ENCODE results near the gene STAT3. TPM values are rescaled to one million over a fixed set of nuclear protein-coding genes. Genes with fewer than 3 reads are reported as not detected.
"Not testable (repeated sequence)": the region's sequence is repeated elsewhere in the genome, so short reads cannot be mapped to it uniquely, and the experiment has no call there.

The STAT3 gene
- total RNA-seq, 1 experiment from 2014 or later, result 115 TPM

DNA sequence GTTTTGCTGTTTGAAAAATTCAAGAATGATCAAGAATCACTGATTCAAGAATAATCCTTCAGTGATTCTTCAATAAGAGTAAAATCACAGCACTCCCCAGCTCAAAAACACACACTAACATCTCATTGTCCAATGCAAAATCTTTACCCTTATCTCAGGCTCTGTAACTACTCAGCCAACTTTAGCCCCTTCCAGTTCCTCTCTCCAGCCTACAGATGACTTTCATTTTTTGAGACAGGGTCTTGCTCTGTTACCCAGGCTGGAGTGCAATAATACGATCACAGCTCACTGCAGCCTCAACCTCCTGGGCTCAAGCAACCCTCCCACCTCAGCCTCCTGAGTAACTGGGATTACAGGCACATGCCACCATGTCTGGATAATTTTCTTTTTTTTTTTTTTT is 25.0 kb downstream of the STAT3 start:
- ChIA-PET CTCF (no interaction called here), POLR2A (interaction anchor here (1.5 kb wide), 1 partner anchor 34 kb away, joined by 4 read pairs; no protein-coding TSS in a partner anchor)
- H3K36me3 Mint-ChIP-seq (ENCODE audit: insufficient read depth, unreplicated experiment), result peaks cover 38% of the 10 kb centered on the region
- H3K9me3 Mint-ChIP-seq (ENCODE audit: unreplicated experiment), result no peaks in the 10 kb centered on the region
- no peak overlapping the region for H3K4me3 Mint-ChIP-seq (ENCODE audit: unreplicated experiment)
- no peaks in the 10 kb centered on the region for H3K27me3 Mint-ChIP-seq (ENCODE audit: insufficient read depth, unreplicated experiment)
- H3K4me1 Mint-ChIP-seq (ENCODE audit: insufficient read depth, unreplicated experiment), result peaks cover 49% of the 10 kb centered on the region
- no TSS peak for BruUV-seq (replicated peaks)
- TF ChIP-seq CTCF (IDR thresholded peaks at IDR 0.05; ENCODE audit: unreplicated experiment), result no peak
- intact Hi-C loops (cut with micrococcal nuclease), result no loop called here
- peak overlapping the region; percentile 63 for H3K27ac Mint-ChIP-seq (ENCODE audit: low read depth, unreplicated experiment)
- no peak for DNase-seq (ENCODE audit: unreplicated experiment)

- POLR2A ChIA-PET, result no interaction called here
- intact Hi-C loops (cut with micrococcal nuclease), result no loop called here
- CTCF ChIA-PET, result interaction anchor here (0.6 to 1.0 kb wide), 6 partner anchors 8 to 127 kb away, joined by 3 to 7 read pairs (median 4); no protein-coding TSS in a partner anchor
- DNase-seq (ENCODE audit: unreplicated experiment), result no peak
- BruUV-seq (replicated peaks), result no TSS peak
- peak overlapping the region; percentile 51 for H3K27ac Mint-ChIP-seq (ENCODE audit: low read depth, unreplicated experiment)
- H3K27me3 Mint-ChIP-seq (ENCODE audit: insufficient read depth, unreplicated experiment), result no peaks in the 10 kb centered on the region
- TF ChIP-seq CTCF (IDR thresholded peaks at IDR 0.05; ENCODE audit: unreplicated experiment), result no peak
- no peak overlapping the region for H3K4me3 Mint-ChIP-seq (ENCODE audit: unreplicated experiment)
- H3K36me3 Mint-ChIP-seq (ENCODE audit: insufficient read depth, unreplicated experiment), result peaks cover 35% of the 10 kb centered on the region
- H3K4me1 Mint-ChIP-seq (ENCODE audit: insufficient read depth, unreplicated experiment), result peaks cover 45% of the 10 kb centered on the region
- no peaks in the 10 kb centered on the region for H3K9me3 Mint-ChIP-seq (ENCODE audit: unreplicated experiment)
These were observed 25.8 kb downstream of the STAT3 start for GRCh38 chr17:42362245-42362961.

DNA sequence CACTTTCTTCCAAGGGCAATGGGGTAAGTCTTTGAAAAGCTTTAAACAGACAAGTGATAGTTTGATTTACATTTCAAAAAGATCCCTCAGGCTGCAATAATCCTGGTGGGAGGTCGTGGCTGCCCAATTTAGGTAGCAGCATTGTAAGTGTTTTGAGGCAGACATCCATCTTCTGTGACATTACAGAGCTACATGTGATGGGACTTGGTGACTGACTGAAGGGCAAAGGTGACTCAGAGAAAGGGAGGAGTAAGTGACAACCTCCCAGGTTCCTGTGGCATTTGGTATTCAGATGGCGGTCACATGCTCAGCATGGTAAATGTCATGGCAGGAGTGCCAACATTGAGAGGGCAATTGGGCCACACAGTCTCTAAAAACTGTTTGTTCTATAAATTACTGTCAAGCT is 26.5 kb downstream of the STAT3 start:
- Mint-ChIP-seq H3K36me3 (ENCODE audit: insufficient read depth, unreplicated experiment) (peaks cover 31% of the 10 kb centered on the region), H3K27me3 (ENCODE audit: insufficient read depth, unreplicated experiment) (no peaks in the 10 kb centered on the region)
- POLR2A ChIA-PET, result interaction anchor here (0.6 kb wide), 1 partner anchor 442 kb away, joined by 3 read pairs; no protein-coding TSS in a partner anchor

GRCh38 chr17:42360388-42360787 is 27.9 kb downstream of the STAT3 start:
- intact Hi-C loops (cut with micrococcal nuclease); H3K9me3 Mint-ChIP-seq (ENCODE audit: unreplicated experiment); BruUV-seq (replicated peaks); H3K4me3 Mint-ChIP-seq (ENCODE audit: unreplicated experiment); H3K27ac Mint-ChIP-seq (ENCODE audit: low read depth, unreplicated experiment); POLR2A ChIA-PET; H3K27me3 Mint-ChIP-seq (ENCODE audit: insufficient read depth, unreplicated experiment): not testable (repeated sequence)
- CTCF ChIA-PET, result interaction anchor here (0.7 to 0.8 kb wide), 2 partner anchors 38 to 48 kb away, joined by 3 read pairs; no protein-coding TSS in a partner anchor
- H3K36me3 Mint-ChIP-seq (ENCODE audit: insufficient read depth, unreplicated experiment), result peaks cover 29% of the 10 kb centered on the region
- peak; percentile 51 for DNase-seq (ENCODE audit: unreplicated experiment)
- peaks cover 28% of the 10 kb centered on the region for H3K4me1 Mint-ChIP-seq (ENCODE audit: insufficient read depth, unreplicated experiment)

More for the DNA sequence above, 26.5 kb downstream of the STAT3 start:
- intact Hi-C loops (cut with micrococcal nuclease), result no loop called here
- BruUV-seq (replicated peaks), result no TSS peak
- no peak for DNase-seq (ENCODE audit: unreplicated experiment)
- CTCF ChIA-PET, result interaction anchor here (0.6 to 1.0 kb wide), 6 partner anchors 9 to 127 kb away, joined by 3 to 7 read pairs (median 4); no protein-coding TSS in a partner anchor
- Mint-ChIP-seq H3K4me3 (ENCODE audit: unreplicated experiment) (no peak overlapping the region), H3K9me3 (ENCODE audit: unreplicated experiment) (no peaks in the 10 kb centered on the region), H3K27ac (ENCODE audit: low read depth, unreplicated experiment) (peak overlapping the region; percentile 51), H3K4me1 (ENCODE audit: insufficient read depth, unreplicated experiment) (peaks cover 39% of the 10 kb centered on the region)
- TF ChIP-seq CTCF (IDR thresholded peaks at IDR 0.05; ENCODE audit: unreplicated experiment), result no peak

All from MCF 10A (cell line).